DMS153 treated with DMSO at 0.1 percent for 48 hours (cell line): ENCODE results near the gene RRH.
A peak's percentile ranks its signal among the peaks of the same experiment; 100 is the strongest.
"Not testable (repeated sequence)": the region's sequence is repeated elsewhere in the genome, so short reads cannot be mapped to it uniquely, and the experiment has no call there.

Experiments used
- DNase-seq: peaks from one replicate; lab custom pipeline; 2025; ENCODE audit not compliant: unreplicated experiment; lab: John Stamatoyannopoulos, UW

Gene RRH

GRCh38 chr4:109827672-109828071 is at the start of gene RRH:
Gene RRH, plus strand, starts transcription at chr4:109827972. Its CDS starts 56 bp downstream, at chr4:109828028.
- DNase-seq = no peak

- not testable (repeated sequence) for DNase-seq
Measured at GRCh38 chr4:109782092-109782491, 45.7 kb upstream of the RRH start.

- DNase-seq = no peak
Measured at GRCh38 chr4:109786846-109787245, 40.9 kb upstream of the RRH start.

GRCh38 chr4:109787807-109788206 is 40.0 kb upstream of the RRH start:
- DNase-seq = no peak

- no peak for DNase-seq
Measured at GRCh38 chr4:109795059-109795458, 32.7 kb upstream of the RRH start.

GRCh38 chr4:109798866-109799265 is 28.9 kb upstream of the RRH start:
- DNase-seq = no peak

GRCh38 chr4:109801099-109801789 is 26.5 kb upstream of the RRH start:
- no peak for DNase-seq

GRCh38 chr4:109801895-109802319 is 25.9 kb upstream of the RRH start, which contains the start of gene CFI:
Gene CFI, minus strand, starts transcription at chr4:109801999. Its CDS starts 28 bp downstream, at chr4:109801971.
- no peak for DNase-seq

- no peak for DNase-seq
Measured at GRCh38 chr4:109803924-109804571, 23.7 kb upstream of the RRH start.

- no peak for DNase-seq
Measured at GRCh38 chr4:109809655-109810054, 18.1 kb upstream of the RRH start.

- no peak for DNase-seq
Measured at GRCh38 chr4:109810552-109811387, 17.0 kb upstream of the RRH start.

GRCh38 chr4:109811707-109812106 is 16.1 kb upstream of the RRH start:
- no peak for DNase-seq

GRCh38 chr4:109815151-109816081 is 12.4 kb upstream of the RRH start, which contains the start of gene GAR1:
Gene GAR1, plus strand, starts transcription at chr4:109815762. Its CDS starts 403 bp downstream, at chr4:109816165.
- DNase-seq = peak; percentile 81

- DNase-seq = no peak
Measured at GRCh38 chr4:109816082-109816442, 11.7 kb upstream of the RRH start.

GRCh38 chr4:109816894-109817293 is 10.9 kb upstream of the RRH start:
- no peak for DNase-seq

GRCh38 chr4:109818268-109818667 is 9.5 kb upstream of the RRH start:
- DNase-seq = no peak

- DNase-seq = no peak
Measured at GRCh38 chr4:109820563-109820962, 7.2 kb upstream of the RRH start.

GRCh38 chr4:109821185-109821584 is 6.6 kb upstream of the RRH start:
- DNase-seq = no peak

- DNase-seq = no peak
Measured at GRCh38 chr4:109826719-109827118, 1.1 kb upstream of the RRH start.

GRCh38 chr4:109833756-109834155 is 6.0 kb downstream of the RRH start:
- DNase-seq = no peak

GRCh38 chr4:109836985-109837384 is 9.2 kb downstream of the RRH start:
- DNase-seq = no peak
